DND-41 (cell line): ENCODE measurements around the gene SMARCD1.

ENCODE experiments used
- ATAC-seq: fragments of 200-7000 bp; cut with Tn5 transposase; 3 replicates; pipeline ENCODE4 v1.9.1; 2021; ENCODE audit warnings: low read depth; ENCODE audit not compliant: insufficient read depth
- DNase-seq: peaks from one replicate; pipeline ENCODE4 v3.0.0-alpha.2; 2020
- H2AFZ ChIP-seq: 2 replicates; pipeline ENCODE4 v1.6.0; 2012; ENCODE audit warnings: low read depth, low read length
- H3K27ac ChIP-seq: 2 replicates; pipeline ENCODE4 v1.5.1; 2012; ENCODE audit warnings: low read length, inconsistent platforms
- H3K27me3 ChIP-seq: fragments of 200-600 bp; sonication (generic); 2 replicates; pipeline ENCODE4 v1.6.0; 2012; ENCODE audit warnings: low read length, mild to moderate bottlenecking, inconsistent platforms; ENCODE audit not compliant: insufficient read depth, poor library complexity
- H3K36me3 ChIP-seq: 2 replicates; pipeline ENCODE4 v1.5.1; 2012; ENCODE audit warnings: low read length, inconsistent platforms; ENCODE audit not compliant: insufficient read depth
- H3K4me1 ChIP-seq: 2 replicates; pipeline ENCODE4 v1.5.1; 2012; ENCODE audit warnings: mild to moderate bottlenecking, low read length; ENCODE audit not compliant: insufficient read depth
- H3K4me2 ChIP-seq: 2 replicates; pipeline ENCODE4 v1.6.0; 2012; ENCODE audit warnings: mild to moderate bottlenecking, moderate library complexity, low read length, inconsistent platforms; ENCODE audit not compliant: insufficient read depth
- H3K4me3 ChIP-seq, 2 experiments: fragments of 200-600 bp in 1 of 2; shearing (Covaris generic) in 1 of 2; 2 replicates each; pipeline ENCODE4 v1.5.1; 2012 to 2016; ENCODE audit warnings: inconsistent platforms in 2 of 2, low read length in 2 of 2, mild to moderate bottlenecking in 2 of 2, low read depth in 1 of 2, moderate library complexity in 1 of 2
- H3K79me2 ChIP-seq: 2 replicates; pipeline ENCODE4 v1.6.0; 2012; ENCODE audit warnings: low read length, inconsistent platforms; ENCODE audit not compliant: insufficient read depth
- H3K9ac ChIP-seq: 2 replicates; pipeline ENCODE4 v1.6.0; 2012; ENCODE audit warnings: low read depth, mild to moderate bottlenecking, inconsistent platforms, low read length, moderate library complexity
- H3K9me3 ChIP-seq: 2 replicates; pipeline ENCODE4 v1.5.1; 2012; ENCODE audit warnings: low read length, moderate library complexity, mild to moderate bottlenecking, inconsistent platforms; ENCODE audit not compliant: insufficient read depth, severe bottlenecking
- H4K20me1 ChIP-seq: 2 replicates; pipeline ENCODE4 v1.6.0; 2012; ENCODE audit warnings: low read length; ENCODE audit not compliant: insufficient read depth
- CTCF ChIP-seq: IDR thresholded peaks from 2 replicates; pipeline ENCODE4 v1.5.1; 2012; ENCODE audit warnings: borderline replicate concordance, low read length, moderate library complexity, mild to moderate bottlenecking; ENCODE audit not compliant: poor library complexity, severe bottlenecking; ENCODE audit errors: extremely low read depth
- EZH2 ChIP-seq: IDR thresholded peaks from 3 replicates; pipeline ENCODE4 v1.6.1; 2012; ENCODE audit warnings: borderline replicate concordance, low read depth, mild to moderate bottlenecking, moderate library complexity, low read length, inconsistent platforms; ENCODE audit not compliant: severe bottlenecking

SMARCD1 gene

GRCh38 chr12:50049254-50050118 lies 35.7 kb upstream of the SMARCD1 start:
- Histone ChIP-seq H3K4me3 (no peak overlapping the region), H3K36me3 (no peaks in the 10 kb centered on the region), H3K9ac (no peak overlapping the region), H3K4me1 (no peaks in the 10 kb centered on the region), H2AFZ (no peak overlapping the region), H3K79me2 (no peaks in the 10 kb centered on the region), H3K27ac (no peak overlapping the region), H3K9me3 (no peaks in the 10 kb centered on the region), H4K20me1 (no peaks in the 10 kb centered on the region), H3K4me2 (no peak overlapping the region), H3K27me3 (peaks cover 17% of the 10 kb centered on the region)
- TF ChIP-seq EZH2 (no peak), CTCF (no peak)
- DNase-seq (no peak), ATAC-seq (no peak)

- no peak for ATAC-seq
- Histone ChIP-seq H3K4me3 (no peak overlapping the region), H3K4me1 (no peaks in the 10 kb centered on the region), H3K36me3 (no peaks in the 10 kb centered on the region), H3K79me2 (no peaks in the 10 kb centered on the region), H3K27me3 (peaks cover 17% of the 10 kb centered on the region), H3K9me3 (no peaks in the 10 kb centered on the region), H3K9ac (no peak overlapping the region), H2AFZ (no peak overlapping the region), H3K4me2 (no peak overlapping the region), H4K20me1 (no peaks in the 10 kb centered on the region), H3K27ac (no peak overlapping the region)
- DNase-seq: no peak
- TF ChIP-seq CTCF (no peak), EZH2 (no peak)
These were observed 35.1 kb upstream of the SMARCD1 start for GRCh38 chr12:50050119-50050385.

- TF ChIP-seq EZH2 (no peak), CTCF (no peak)
- ATAC-seq: no peak
- H3K4me2 ChIP-seq: no peak overlapping the region
- no peak overlapping the region for H3K27ac ChIP-seq
- no peak overlapping the region for H3K4me3 ChIP-seq
- peaks cover 18% of the 10 kb centered on the region for H3K27me3 ChIP-seq
- H4K20me1 ChIP-seq: no peaks in the 10 kb centered on the region
- no peak for DNase-seq
- H2AFZ ChIP-seq: no peak overlapping the region
- H3K79me2 ChIP-seq: no peaks in the 10 kb centered on the region
- H3K36me3 ChIP-seq: no peaks in the 10 kb centered on the region
- no peak overlapping the region for H3K9ac ChIP-seq
- no peaks in the 10 kb centered on the region for H3K4me1 ChIP-seq
- no peaks in the 10 kb centered on the region for H3K9me3 ChIP-seq
These were observed 34.6 kb upstream of the SMARCD1 start for GRCh38 chr12:50050410-50051098.
